Measurements from ENCODE around the gene KNCN.
A peak's percentile ranks its signal among the peaks of the same experiment; 100 is the strongest.

The KNCN gene

GRCh38 chr1:46551597-46552095 is at the start of gene KNCN:
Gene KNCN (minus strand): TSS chr1:46551647. CDS start chr1:46551215, 432 bp downstream.
- no peak for DNase-seq

GRCh38 chr1:46599059-46599970 is 47.9 kb upstream of the KNCN start:
- no peak for DNase-seq

- DNase-seq: no peak
Measured at GRCh38 chr1:46596846-46597245, 45.4 kb upstream of the KNCN start.

- DNase-seq: no peak
Measured at GRCh38 chr1:46596036-46596435, 44.6 kb upstream of the KNCN start.

- DNase-seq: peak in 18 of 56 donors; percentile 7 to 66 (median 17)
Measured at GRCh38 chr1:46595127-46595526, 43.7 kb upstream of the KNCN start.

- no peak for DNase-seq
Measured at GRCh38 chr1:46594063-46594462, 42.6 kb upstream of the KNCN start.

GRCh38 chr1:46592823-46593222 is 41.4 kb upstream of the KNCN start:
- no peak for DNase-seq

GRCh38 chr1:46589529-46589928 is 38.1 kb upstream of the KNCN start:
- no peak for DNase-seq

GRCh38 chr1:46587069-46587468 is 35.6 kb upstream of the KNCN start:
- DNase-seq: peak in 22 of 56 donors; percentile 16 to 55 (median 29)

GRCh38 chr1:46585312-46585938 is 34.0 kb upstream of the KNCN start:
- DNase-seq: peak in 2 of 56 donors; percentile 35 to 37

GRCh38 chr1:46583494-46583893 is 32.0 kb upstream of the KNCN start:
- DNase-seq: no peak

- DNase-seq: peak in 1 of 56 donors; percentile 24
Measured at GRCh38 chr1:46582972-46583371, 31.5 kb upstream of the KNCN start.

GRCh38 chr1:46581681-46582455 is 30.4 kb upstream of the KNCN start:
- DNase-seq: no peak

GRCh38 chr1:46580140-46580903 is 28.9 kb upstream of the KNCN start:
- no peak for DNase-seq

GRCh38 chr1:46577671-46578070 is 26.2 kb upstream of the KNCN start:
- no peak for DNase-seq

- peak in 2 of 56 donors; percentile 25 to 26 for DNase-seq
Measured at GRCh38 chr1:46576596-46576995, 25.1 kb upstream of the KNCN start.

- DNase-seq: no peak
Measured at GRCh38 chr1:46575778-46576177, 24.3 kb upstream of the KNCN start.

- no peak for DNase-seq
Measured at GRCh38 chr1:46575300-46575699, 23.9 kb upstream of the KNCN start.

GRCh38 chr1:46571691-46572225 is 20.3 kb upstream of the KNCN start:
- peak in 1 of 56 donors; percentile 41 for DNase-seq

Data from amygdala (tissue), 56 donors.